ENCODE measurements around the gene SATB1. TPM values are rescaled to one million over a fixed set of nuclear protein-coding genes. Genes with fewer than 3 reads are reported as not detected.

SATB1 gene
- polyA plus RNA-seq, 4 donors: 8.1 to 30.6 (median 10.1) TPM

- H3K36me3 ChIP-seq (ENCODE audit: control insufficient read depth in 3 of 3, insufficient read depth in 2 of 3, low read depth in 1 of 3, low read length in 3 of 3): no peaks in the 10 kb centered on the region
- 37 to 53% (median 41%) methylated on average over 7 of the region's 7 CpGs for WGBS, 3 donors
- H3K27ac ChIP-seq (ENCODE audit: low read depth in 1 of 3, low read length in 2 of 3): no peak overlapping the region
- peaks cover 0 to 29% (median 6%) of the 10 kb centered on the region in 3 donors for H3K27me3 ChIP-seq (ENCODE audit: control insufficient read depth in 3 of 3, insufficient read depth in 3 of 3, low read length in 3 of 3)
- DNase-seq: no peak
- H3K9me3 ChIP-seq (ENCODE audit: control insufficient read depth in 2 of 2, insufficient read depth in 1 of 2, low read depth in 1 of 2, low read length in 1 of 2): no peaks in the 10 kb centered on the region
- no peak for FAIRE-seq
- no peak overlapping the region for H3K4me3 ChIP-seq (ENCODE audit: low read depth in 1 of 3, low read length in 3 of 3)
- H3K4me1 ChIP-seq (ENCODE audit: control insufficient read depth in 3 of 3, insufficient read depth in 2 of 3, low read depth in 1 of 3, low read length in 2 of 3): peaks cover 0 to 12% (median 2%) of the 10 kb centered on the region in 3 donors
These were observed 15.1 kb upstream of the SATB1 start for GRCh38 chr3:18440066-18440722.

- peaks cover 0 to 11% (median 2%) of the 10 kb centered on the region in 3 donors for H3K4me1 ChIP-seq (ENCODE audit: control insufficient read depth in 3 of 3, insufficient read depth in 2 of 3, low read depth in 1 of 3, low read length in 2 of 3)
- WGBS, 3 donors: 79 to 90% (median 86%) methylated on average over 1 of the region's 1 CpG
- DNase-seq (no peak), FAIRE-seq (no peak)
- H3K27ac ChIP-seq (ENCODE audit: low read depth in 1 of 3, low read length in 2 of 3): no peak overlapping the region
- no peaks in the 10 kb centered on the region for H3K9me3 ChIP-seq (ENCODE audit: control insufficient read depth in 2 of 2, insufficient read depth in 1 of 2, low read depth in 1 of 2, low read length in 1 of 2)
- peaks cover 0 to 27% (median 6%) of the 10 kb centered on the region in 3 donors for H3K27me3 ChIP-seq (ENCODE audit: control insufficient read depth in 3 of 3, insufficient read depth in 3 of 3, low read length in 3 of 3)
- no peaks in the 10 kb centered on the region for H3K36me3 ChIP-seq (ENCODE audit: control insufficient read depth in 3 of 3, insufficient read depth in 2 of 3, low read depth in 1 of 3, low read length in 3 of 3)
- H3K4me3 ChIP-seq (ENCODE audit: low read depth in 1 of 3, low read length in 3 of 3): no peak overlapping the region
These were observed 14.1 kb upstream of the SATB1 start for GRCh38 chr3:18439281-18439680.

- WGBS, 3 donors: 67 to 73% (median 71%) methylated on average over 6 of the region's 6 CpGs
- FAIRE-seq (no peak), DNase-seq (no peak)
- Histone ChIP-seq H3K4me3 (ENCODE audit: low read depth in 1 of 3, low read length in 3 of 3) (no peak overlapping the region), H3K9me3 (ENCODE audit: control insufficient read depth in 2 of 2, insufficient read depth in 1 of 2, low read depth in 1 of 2, low read length in 1 of 2) (no peaks in the 10 kb centered on the region), H3K36me3 (ENCODE audit: control insufficient read depth in 3 of 3, insufficient read depth in 2 of 3, low read depth in 1 of 3, low read length in 3 of 3) (no peaks in the 10 kb centered on the region), H3K27me3 (ENCODE audit: control insufficient read depth in 3 of 3, insufficient read depth in 3 of 3, low read length in 3 of 3) (peaks cover 0 to 20% (median 3%) of the 10 kb centered on the region in 3 donors), H3K27ac (ENCODE audit: low read depth in 1 of 3, low read length in 2 of 3) (no peak overlapping the region), H3K4me1 (ENCODE audit: control insufficient read depth in 3 of 3, insufficient read depth in 2 of 3, low read depth in 1 of 3, low read length in 2 of 3) (peaks cover 0 to 4% (median 0%) of the 10 kb centered on the region in 3 donors)
These were observed 13.4 kb upstream of the SATB1 start for GRCh38 chr3:18438586-18438985.

GRCh38 chr3:18436213-18436612 is 11.1 kb upstream of the SATB1 start:
- no peak for FAIRE-seq
- Histone ChIP-seq H3K4me3 (ENCODE audit: low read depth in 1 of 3, low read length in 3 of 3) (no peak overlapping the region), H3K9me3 (ENCODE audit: control insufficient read depth in 2 of 2, insufficient read depth in 1 of 2, low read depth in 1 of 2, low read length in 1 of 2) (no peaks in the 10 kb centered on the region), H3K36me3 (ENCODE audit: control insufficient read depth in 3 of 3, insufficient read depth in 2 of 3, low read depth in 1 of 3, low read length in 3 of 3) (no peaks in the 10 kb centered on the region), H3K27ac (ENCODE audit: low read depth in 1 of 3, low read length in 2 of 3) (no peak overlapping the region), H3K27me3 (ENCODE audit: control insufficient read depth in 3 of 3, insufficient read depth in 3 of 3, low read length in 3 of 3) (peaks cover 0 to 9% (median 3%) of the 10 kb centered on the region in 3 donors), H3K4me1 (ENCODE audit: control insufficient read depth in 3 of 3, insufficient read depth in 2 of 3, low read depth in 1 of 3, low read length in 2 of 3) (no peaks in the 10 kb centered on the region)
- WGBS, 3 donors: 84 to 94% (median 93%) methylated on average over 2 of the region's 2 CpGs
- DNase-seq: no peak

- no peaks in the 10 kb centered on the region for H3K9me3 ChIP-seq (ENCODE audit: control insufficient read depth in 2 of 2, insufficient read depth in 1 of 2, low read depth in 1 of 2, low read length in 1 of 2)
- no peaks in the 10 kb centered on the region for H3K36me3 ChIP-seq (ENCODE audit: control insufficient read depth in 3 of 3, insufficient read depth in 2 of 3, low read depth in 1 of 3, low read length in 3 of 3)
- no peak for DNase-seq
- no peak overlapping the region for H3K4me3 ChIP-seq (ENCODE audit: low read depth in 1 of 3, low read length in 3 of 3)
- peaks cover 0 to 6% (median 3%) of the 10 kb centered on the region in 3 donors for H3K27me3 ChIP-seq (ENCODE audit: control insufficient read depth in 3 of 3, insufficient read depth in 3 of 3, low read length in 3 of 3)
- H3K27ac ChIP-seq (ENCODE audit: low read depth in 1 of 3, low read length in 2 of 3): no peak overlapping the region
- no peaks in the 10 kb centered on the region for H3K4me1 ChIP-seq (ENCODE audit: control insufficient read depth in 3 of 3, insufficient read depth in 2 of 3, low read depth in 1 of 3, low read length in 2 of 3)
- FAIRE-seq: no peak
- 80 to 87% (median 80%) methylated on average over 6 of the region's 6 CpGs for WGBS, 3 donors
These were observed 9.6 kb upstream of the SATB1 start for GRCh38 chr3:18434711-18435110.

GRCh38 chr3:18432752-18433151 is 7.6 kb upstream of the SATB1 start:
- Histone ChIP-seq H3K9me3 (ENCODE audit: control insufficient read depth in 2 of 2, insufficient read depth in 1 of 2, low read depth in 1 of 2, low read length in 1 of 2) (no peaks in the 10 kb centered on the region), H3K27ac (ENCODE audit: low read depth in 1 of 3, low read length in 2 of 3) (no peak overlapping the region), H3K4me1 (ENCODE audit: control insufficient read depth in 3 of 3, insufficient read depth in 2 of 3, low read depth in 1 of 3, low read length in 2 of 3) (no peaks in the 10 kb centered on the region), H3K4me3 (ENCODE audit: low read depth in 1 of 3, low read length in 3 of 3) (no peak overlapping the region), H3K36me3 (ENCODE audit: control insufficient read depth in 3 of 3, insufficient read depth in 2 of 3, low read depth in 1 of 3, low read length in 3 of 3) (no peaks in the 10 kb centered on the region), H3K27me3 (ENCODE audit: control insufficient read depth in 3 of 3, insufficient read depth in 3 of 3, low read length in 3 of 3) (no peaks in the 10 kb centered on the region)
- no peak for DNase-seq
- no peak for FAIRE-seq
- 91 to 100% (median 100%) methylated on average over 1 of the region's 1 CpG for WGBS, 3 donors

GRCh38 chr3:18431266-18431665 is 6.1 kb upstream of the SATB1 start:
- no peak overlapping the region for H3K27ac ChIP-seq (ENCODE audit: low read depth in 1 of 3, low read length in 2 of 3)
- H3K27me3 ChIP-seq (ENCODE audit: control insufficient read depth in 3 of 3, insufficient read depth in 3 of 3, low read length in 3 of 3): no peaks in the 10 kb centered on the region
- no peak for FAIRE-seq
- DNase-seq: no peak
- WGBS, 3 donors: 64 to 79% (median 67%) methylated on average over 3 of the region's 3 CpGs
- peaks cover 0 to 3% (median 0%) of the 10 kb centered on the region in 3 donors for H3K4me1 ChIP-seq (ENCODE audit: control insufficient read depth in 3 of 3, insufficient read depth in 2 of 3, low read depth in 1 of 3, low read length in 2 of 3)
- H3K4me3 ChIP-seq (ENCODE audit: low read depth in 1 of 3, low read length in 3 of 3): no peak overlapping the region
- H3K9me3 ChIP-seq (ENCODE audit: control insufficient read depth in 2 of 2, insufficient read depth in 1 of 2, low read depth in 1 of 2, low read length in 1 of 2): no peaks in the 10 kb centered on the region
- no peaks in the 10 kb centered on the region for H3K36me3 ChIP-seq (ENCODE audit: control insufficient read depth in 3 of 3, insufficient read depth in 2 of 3, low read depth in 1 of 3, low read length in 3 of 3)

GRCh38 chr3:18428991-18429745 is 4.0 kb upstream of the SATB1 start:
- Histone ChIP-seq H3K27me3 (ENCODE audit: control insufficient read depth in 3 of 3, insufficient read depth in 3 of 3, low read length in 3 of 3) (no peaks in the 10 kb centered on the region), H3K9me3 (ENCODE audit: control insufficient read depth in 2 of 2, insufficient read depth in 1 of 2, low read depth in 1 of 2, low read length in 1 of 2) (no peaks in the 10 kb centered on the region), H3K27ac (ENCODE audit: low read depth in 1 of 3, low read length in 2 of 3) (no peak overlapping the region), H3K4me1 (ENCODE audit: control insufficient read depth in 3 of 3, insufficient read depth in 2 of 3, low read depth in 1 of 3, low read length in 2 of 3) (peaks cover 0 to 3% (median 0%) of the 10 kb centered on the region in 3 donors), H3K4me3 (ENCODE audit: low read depth in 1 of 3, low read length in 3 of 3) (no peak overlapping the region), H3K36me3 (ENCODE audit: control insufficient read depth in 3 of 3, insufficient read depth in 2 of 3, low read depth in 1 of 3, low read length in 3 of 3) (no peaks in the 10 kb centered on the region)
- DNase-seq (no peak), FAIRE-seq (no peak)
- WGBS, 3 donors: 66 to 80% (median 79%) methylated on average over 6 of the region's 6 CpGs

Data from small intestine (tissue), 7 donors.